PC-3 (cell line): ENCODE measurements around the gene PHGDH.

Source experiments
- CTCF ChIP-seq: fragments of 300-600 bp; sonication (generic); conservative IDR thresholded peaks from 2 replicates; pipeline ENCODE4 v1.5.1; 2017; ENCODE audit warnings: antibody characterized with exemption, low read depth, mild to moderate bottlenecking, low read length
- EZH2 ChIP-seq: fragments of 300-600 bp; sonication (generic); IDR thresholded peaks from one replicate; pipeline ENCODE4 v1.6.1; 2017; ENCODE audit warnings: antibody characterized with exemption, mild to moderate bottlenecking, low read length; ENCODE audit not compliant: unreplicated experiment
- EZH2phosphoT487 ChIP-seq: fragments of 300-600 bp; sonication (generic); IDR thresholded peaks from 2 replicates; pipeline ENCODE4 v1.6.1; 2018; ENCODE audit warnings: mild to moderate bottlenecking, antibody characterized with exemption, low read length, borderline replicate concordance

GRCh38 chr1:119772298-119772697 lies 60.6 kb downstream of the PHGDH start:
- TF ChIP-seq EZH2 (no peak), CTCF (no peak), EZH2phosphoT487 (no peak)
